Testis (tissue), 3 donors: ENCODE measurements around the gene FOXO1. TPM values are rescaled to one million over a fixed set of nuclear protein-coding genes. Genes with fewer than 3 reads are reported as not detected.

Experiments
- DNase-seq: peaks from one replicate; pipeline ENCODE4 v3.0.0-alpha.2; 2019
- H3K27ac ChIP-seq, 2 donors: fragments of 200-600 bp; sonication (generic); one replicate each; pipeline ENCODE4 v1.5.1; 2019
- H3K27me3 ChIP-seq: fragments of 200-600 bp; sonication (generic); one replicate; pipeline ENCODE4 v1.5.1; 2019
- H3K36me3 ChIP-seq: fragments of 200-600 bp; sonication (generic); one replicate; pipeline ENCODE4 v1.5.1; 2017; ENCODE audit warnings: low read depth; ENCODE audit errors: missing control alignments
- H3K4me1 ChIP-seq: fragments of 200-600 bp; sonication (generic); one replicate; pipeline ENCODE4 v1.5.1; 2019
- H3K4me3 ChIP-seq, 2 donors: fragments of 200-600 bp; sonication (generic); one replicate each; pipeline ENCODE4 v1.5.1; 2017 to 2019
- H3K9me3 ChIP-seq: fragments of 200-600 bp; sonication (generic); one replicate; pipeline ENCODE4 v1.5.1; 2017
- CTCF ChIP-seq, 3 experiments: fragments of 450-650 bp in 2 of 3; fragments of 200-600 bp in 1 of 3; sonication (generic) in 1 of 3; IDR thresholded peaks; one replicate each; pipeline ENCODE4 v1.5.1; 2016 to 2019; ENCODE audit warnings: antibody characterized with exemption in 3 of 3, mild to moderate bottlenecking in 2 of 3, moderate library complexity in 1 of 3
- POLR2A ChIP-seq: fragments of 450-650 bp; IDR thresholded peaks from one replicate; pipeline ENCODE4 v1.6.1; 2017; ENCODE audit warnings: antibody characterized with exemption, mild to moderate bottlenecking, moderate library complexity
- WGBS, 2 donors: methylation state at CpG; one replicate each; pipeline ENCODE4 v1.1.5; 2018; 5-methylcytosine and 5-hydroxymethylcytosine counted together
- intact Hi-C: fragments of 100-400 bp; cut with DNase I; formaldehyde crosslinking; loops from one replicate; pipeline ENCODE4 v1.15.1; 2023; ENCODE audit warnings: low total_unique reads
- polyA plus RNA-seq: library from polyadenylated mRNA; stranded (reverse); fragments of 350-450 nt; fragmentation: Illumina TruSeq; extraction: RNeasy Lipid Tissue Mini Kit (QIAGEN cat#74804); gene quantifications from one replicate; pipeline ENCODE4 v1.2.3, GENCODE V29; 2014; ENCODE audit warnings: low read depth, low replicate concordance; ENCODE audit not compliant: insufficient read depth
- total RNA-seq, 2 donors: library from RNA; depleted of rRNA; stranded (reverse); fragments of >200 nt; gene quantifications; one replicate each; pipeline ENCODE4 v1.2.3, GENCODE V29; 2016

FOXO1 gene
- total and polyA plus RNA-seq, 3 donors from 2014 or later, result 19.5 to 58.7 (median 52.2) TPM

- TF ChIP-seq CTCF (IDR thresholded peaks at IDR 0.05), result no peak
- TF ChIP-seq POLR2A, result no peak
- Histone ChIP-seq H3K4me1 (no peaks in the 10 kb centered on the region), H3K27ac (no peak overlapping the region), H3K27me3 (no peaks in the 10 kb centered on the region), H3K36me3 (no peaks in the 10 kb centered on the region), H3K4me3 (no peak overlapping the region), H3K9me3 (no peaks in the 10 kb centered on the region)
- 96 to 100% methylated on average over 1 of the region's 1 CpG for WGBS, 2 donors
- intact Hi-C loops, result no loop called here
- DNase-seq, result no peak
These were observed 39.5 kb downstream of the FOXO1 start for GRCh38 chr13:40626977-40627376.

GRCh38 chr13:40626561-40626960 lies 39.9 kb downstream of the FOXO1 start:
- Histone ChIP-seq H3K27ac (no peak overlapping the region), H3K4me3 (no peak overlapping the region), H3K4me1 (no peaks in the 10 kb centered on the region), H3K9me3 (no peaks in the 10 kb centered on the region), H3K27me3 (no peaks in the 10 kb centered on the region), H3K36me3 (no peaks in the 10 kb centered on the region)
- intact Hi-C loops, result no loop called here
- TF ChIP-seq CTCF (IDR thresholded peaks at IDR 0.05) (no peak), POLR2A (no peak)
- DNase-seq, result no peak
- 76 to 87% methylated on average over 3 of the region's 3 CpGs for WGBS, 2 donors

GRCh38 chr13:40624986-40625385 lies 41.5 kb downstream of the FOXO1 start:
- H3K9me3 ChIP-seq, result no peaks in the 10 kb centered on the region
- TF ChIP-seq CTCF (IDR thresholded peaks at IDR 0.05) (no peak), POLR2A (no peak)
- 40 to 41% methylated on average over 1 of the region's 1 CpG for WGBS, 2 donors
- H3K4me1 ChIP-seq, result no peaks in the 10 kb centered on the region
- no peaks in the 10 kb centered on the region for H3K36me3 ChIP-seq
- no peak for DNase-seq
- H3K27me3 ChIP-seq, result no peaks in the 10 kb centered on the region
- no peak overlapping the region for H3K4me3 ChIP-seq
- H3K27ac ChIP-seq, result no peak overlapping the region
- intact Hi-C loops, result no loop called here

- Histone ChIP-seq H3K27me3 (no peaks in the 10 kb centered on the region), H3K27ac (no peak overlapping the region), H3K4me1 (no peaks in the 10 kb centered on the region), H3K4me3 (no peak overlapping the region), H3K9me3 (no peaks in the 10 kb centered on the region), H3K36me3 (no peaks in the 10 kb centered on the region)
- WGBS, 2 donors, result 96% methylated on average over 1 of the region's 1 CpG
- no peak for TF ChIP-seq CTCF (IDR thresholded peaks at IDR 0.05)
- no peak for TF ChIP-seq POLR2A
- no peak for DNase-seq
- intact Hi-C loops, result no loop called here
These were observed 42.1 kb downstream of the FOXO1 start for GRCh38 chr13:40624383-40624782.

GRCh38 chr13:40622761-40623160 lies 43.7 kb downstream of the FOXO1 start:
- TF ChIP-seq CTCF (IDR thresholded peaks at IDR 0.05), result no peak
- no peak for TF ChIP-seq POLR2A
- Histone ChIP-seq H3K4me3 (no peak overlapping the region), H3K4me1 (no peaks in the 10 kb centered on the region), H3K9me3 (no peaks in the 10 kb centered on the region), H3K36me3 (no peaks in the 10 kb centered on the region), H3K27ac (no peak overlapping the region), H3K27me3 (no peaks in the 10 kb centered on the region)
- 93 to 100% methylated on average over 1 of the region's 1 CpG for WGBS, 2 donors
- intact Hi-C loops, result no loop called here
- no peak for DNase-seq
